Muscle layer of duodenum (tissue), 2 donors: ENCODE data around the gene RFXANK.
A peak's percentile ranks its signal among the peaks of the same experiment; 100 is the strongest.
"Not testable (repeated sequence)": the region's sequence is repeated elsewhere in the genome, so short reads cannot be mapped to it uniquely, and the experiment has no call there.

Experiments
- H3K27ac ChIP-seq: one replicate; pipeline ENCODE4 v1.7.0; 2013; ENCODE audit warnings: mild to moderate bottlenecking, low read length
- H3K27me3 ChIP-seq: one replicate; pipeline ENCODE4 v1.7.0; 2013; ENCODE audit warnings: low read depth, mild to moderate bottlenecking, control low read depth, low read length
- H3K36me3 ChIP-seq, 2 donors: one replicate each; pipeline ENCODE4 v1.7.0; 2013; ENCODE audit warnings: low read length in 2 of 2, control low read depth in 1 of 2, mild to moderate bottlenecking in 1 of 2; ENCODE audit not compliant: insufficient read depth in 2 of 2, control insufficient read depth in 1 of 2
- H3K4me1 ChIP-seq, 2 donors: one replicate each; pipeline ENCODE4 v1.7.0; 2013; ENCODE audit warnings: low read length in 2 of 2, mild to moderate bottlenecking in 2 of 2, control low read depth in 1 of 2, moderate library complexity in 1 of 2; ENCODE audit not compliant: insufficient read depth in 2 of 2, control insufficient read depth in 1 of 2
- H3K4me3 ChIP-seq, 2 donors: one replicate each; pipeline ENCODE4 v1.7.0; 2013; ENCODE audit warnings: low read length in 2 of 2, low read depth in 1 of 2, mild to moderate bottlenecking in 1 of 2
- H3K9me3 ChIP-seq, 2 donors: one replicate each; pipeline ENCODE4 v1.7.0; 2013; ENCODE audit warnings: low read length in 2 of 2, control low read depth in 1 of 2, mild to moderate bottlenecking in 1 of 2; ENCODE audit not compliant: control insufficient read depth in 1 of 2
- donor health status: healthy.

Gene RFXANK

GRCh38 chr19:19170873-19171672 is 21.0 kb upstream of the RFXANK start:
- Histone ChIP-seq H3K36me3 (no peaks in the 10 kb centered on the region), H3K9me3 (no peaks in the 10 kb centered on the region), H3K4me3 (no peak overlapping the region), H3K27ac (no peak overlapping the region), H3K27me3 (no peaks in the 10 kb centered on the region), H3K4me1 (peaks cover 0 to 15% of the 10 kb centered on the region in 2 donors)

GRCh38 chr19:19171821-19172532 is 20.1 kb upstream of the RFXANK start:
- peaks cover 0 to 15% of the 10 kb centered on the region in 2 donors for H3K4me1 ChIP-seq
- no peak overlapping the region for H3K4me3 ChIP-seq
- no peaks in the 10 kb centered on the region for H3K9me3 ChIP-seq
- peaks cover 6 to 9% of the 10 kb centered on the region in 2 donors for H3K36me3 ChIP-seq
- no peak overlapping the region for H3K27ac ChIP-seq
- H3K27me3 ChIP-seq = no peaks in the 10 kb centered on the region

GRCh38 chr19:19173243-19173642 is 18.8 kb upstream of the RFXANK start:
- Histone ChIP-seq H3K4me1 (peaks cover 0 to 15% of the 10 kb centered on the region in 2 donors), H3K36me3 (peaks cover 10 to 13% of the 10 kb centered on the region in 2 donors)
- not testable (repeated sequence) for H3K4me3 ChIP-seq, H3K27me3 ChIP-seq, H3K27ac ChIP-seq, H3K9me3 ChIP-seq

DNA sequence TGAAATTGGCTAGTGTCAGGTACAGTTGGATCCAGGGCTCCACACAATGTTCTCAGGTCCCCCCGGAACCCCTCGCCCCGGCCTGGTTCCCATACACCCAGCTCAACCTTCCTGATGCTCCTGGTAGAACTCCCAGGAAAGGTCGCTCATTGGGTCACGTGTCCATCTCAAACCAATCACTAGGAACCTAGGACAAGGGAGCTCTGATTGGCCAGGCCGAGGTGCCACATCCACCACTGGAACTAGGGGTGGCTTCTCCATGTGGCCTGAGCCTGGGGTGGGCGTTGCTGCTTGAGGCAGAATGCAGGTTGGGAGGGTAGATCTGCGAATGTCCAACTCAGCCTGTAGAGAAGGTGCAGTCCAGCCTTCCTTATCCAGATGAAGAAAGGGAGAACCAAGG is 15.1 kb upstream of the RFXANK start:
- Histone ChIP-seq H3K9me3 (peaks cover 0 to 3% of the 10 kb centered on the region in 2 donors), H3K4me1 (peaks cover 0 to 4% of the 10 kb centered on the region in 2 donors), H3K27me3 (no peaks in the 10 kb centered on the region), H3K4me3 (no peak overlapping the region), H3K27ac (no peak overlapping the region), H3K36me3 (peaks cover 19 to 49% of the 10 kb centered on the region in 2 donors)

DNA sequence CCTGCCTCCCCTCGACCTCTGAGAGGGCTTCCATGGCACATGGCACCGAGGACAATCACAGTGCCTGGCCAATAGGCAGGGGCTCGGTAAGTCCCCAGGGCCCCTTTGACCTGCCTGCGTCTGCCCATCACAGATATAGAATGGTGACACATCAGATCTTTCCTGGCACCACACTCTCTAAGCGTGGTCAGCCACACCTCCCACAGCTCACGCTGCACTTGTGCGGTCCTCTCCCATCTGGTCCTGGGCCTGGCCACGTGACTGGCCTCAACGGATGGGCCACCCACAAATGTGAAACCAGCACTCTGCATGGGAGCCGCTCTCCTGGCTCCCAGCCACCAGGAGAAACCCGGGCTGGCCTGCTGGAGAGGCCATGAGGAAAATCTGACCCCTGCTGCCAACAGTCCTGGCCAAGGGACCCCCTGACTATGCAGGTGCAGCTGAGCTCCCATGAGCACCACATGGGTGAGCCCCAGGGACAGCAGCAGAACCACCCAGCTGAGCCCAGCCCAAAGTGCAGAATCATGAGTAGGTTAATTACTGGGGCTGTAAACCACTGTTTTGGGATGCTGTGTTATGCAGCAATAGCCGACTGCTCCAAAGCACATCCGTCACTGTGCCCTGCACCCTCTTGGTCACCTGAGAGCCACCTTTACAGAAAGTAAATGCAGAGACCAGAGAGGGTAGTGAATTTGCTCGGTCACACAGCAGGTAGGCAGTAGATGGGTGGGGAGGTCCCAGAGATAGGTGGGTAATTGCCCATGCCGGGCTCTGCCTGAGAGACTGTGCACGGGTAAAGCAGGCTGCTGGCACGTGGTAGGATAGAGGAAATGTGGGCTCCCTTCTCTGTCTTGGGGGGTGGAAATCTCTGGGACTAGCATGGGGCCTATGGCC is 12.3 kb upstream of the RFXANK start:
- Histone ChIP-seq H3K4me3 (no peak overlapping the region), H3K4me1 (peaks cover 0 to 2% of the 10 kb centered on the region in 2 donors), H3K27ac (no peak overlapping the region), H3K9me3 (peaks cover 0 to 3% of the 10 kb centered on the region in 2 donors), H3K27me3 (no peaks in the 10 kb centered on the region), H3K36me3 (peaks cover 23 to 60% of the 10 kb centered on the region in 2 donors)

GRCh38 chr19:19181488-19181998 is 10.5 kb upstream of the RFXANK start:
- Histone ChIP-seq H3K4me1 (no peaks in the 10 kb centered on the region), H3K27me3 (no peaks in the 10 kb centered on the region), H3K4me3 (no peak overlapping the region), H3K9me3 (peaks cover 0 to 3% of the 10 kb centered on the region in 2 donors), H3K36me3 (peaks cover 23 to 68% of the 10 kb centered on the region in 2 donors), H3K27ac (no peak overlapping the region)

- no peak overlapping the region for H3K4me3 ChIP-seq
Measured at GRCh38 chr19:19185853-19186740, 6.0 kb upstream of the RFXANK start.

DNA sequence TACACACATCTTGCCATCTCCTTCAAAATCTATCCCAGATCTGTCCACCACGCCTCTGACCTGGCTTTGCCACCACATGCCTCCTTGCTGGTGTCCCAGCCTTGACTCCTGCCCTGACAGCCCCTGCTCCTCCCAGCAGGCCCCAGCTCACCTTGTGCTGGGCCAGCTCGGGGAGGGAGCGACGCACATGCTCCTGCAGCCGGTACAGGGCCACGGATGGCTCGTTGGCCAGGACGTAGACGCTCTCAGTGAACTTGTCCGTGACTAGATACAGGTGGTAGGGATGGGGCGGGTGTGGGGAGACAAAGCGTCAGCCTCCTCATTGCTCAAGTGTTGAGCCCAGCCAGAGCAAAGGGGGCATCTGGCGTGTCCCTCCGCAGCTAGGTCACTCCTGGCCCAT is 5.3 kb upstream of the RFXANK start:
- Histone ChIP-seq H3K27ac (no peak overlapping the region), H3K4me1 (peaks cover 9 to 25% of the 10 kb centered on the region in 2 donors), H3K27me3 (no peaks in the 10 kb centered on the region), H3K36me3 (peaks cover 13 to 26% of the 10 kb centered on the region in 2 donors), H3K4me3 (no peak overlapping the region), H3K9me3 (no peaks in the 10 kb centered on the region)

More at GRCh38 chr19:19185853-19186740, 6.0 kb upstream of the RFXANK start:
- peaks cover 13 to 33% of the 10 kb centered on the region in 2 donors for H3K36me3 ChIP-seq
- H3K27ac ChIP-seq = no peak overlapping the region
- H3K27me3 ChIP-seq = no peaks in the 10 kb centered on the region
- no peaks in the 10 kb centered on the region for H3K9me3 ChIP-seq
- H3K4me1 ChIP-seq = peaks cover 9 to 22% of the 10 kb centered on the region in 2 donors

DNA sequence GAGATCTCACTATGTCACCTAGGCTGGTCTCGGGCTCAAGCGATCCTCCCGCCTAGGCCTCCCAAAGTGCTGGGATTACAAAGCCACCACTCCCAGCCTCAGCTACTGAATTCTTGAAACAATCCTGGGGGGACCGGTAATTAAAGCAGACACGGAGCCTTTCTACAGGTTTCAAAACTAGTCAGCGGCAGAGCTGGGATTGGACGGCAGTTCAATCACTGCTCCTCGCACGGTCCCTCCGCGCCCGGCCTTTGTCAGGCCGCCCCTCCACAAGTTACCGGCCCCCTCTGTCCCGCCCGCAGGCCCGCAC is 335 bp upstream of the RFXANK start:
- H3K4me1 ChIP-seq = peaks cover 12 to 43% of the 10 kb centered on the region in 2 donors
- no peaks in the 10 kb centered on the region for H3K9me3 ChIP-seq
- H3K4me3 ChIP-seq = peak overlapping the region; percentile 90 to 99
- peaks cover 5 to 7% of the 10 kb centered on the region in 2 donors for H3K36me3 ChIP-seq
- H3K27ac ChIP-seq = peak overlapping the region; percentile 99
- no peaks in the 10 kb centered on the region for H3K27me3 ChIP-seq

DNA sequence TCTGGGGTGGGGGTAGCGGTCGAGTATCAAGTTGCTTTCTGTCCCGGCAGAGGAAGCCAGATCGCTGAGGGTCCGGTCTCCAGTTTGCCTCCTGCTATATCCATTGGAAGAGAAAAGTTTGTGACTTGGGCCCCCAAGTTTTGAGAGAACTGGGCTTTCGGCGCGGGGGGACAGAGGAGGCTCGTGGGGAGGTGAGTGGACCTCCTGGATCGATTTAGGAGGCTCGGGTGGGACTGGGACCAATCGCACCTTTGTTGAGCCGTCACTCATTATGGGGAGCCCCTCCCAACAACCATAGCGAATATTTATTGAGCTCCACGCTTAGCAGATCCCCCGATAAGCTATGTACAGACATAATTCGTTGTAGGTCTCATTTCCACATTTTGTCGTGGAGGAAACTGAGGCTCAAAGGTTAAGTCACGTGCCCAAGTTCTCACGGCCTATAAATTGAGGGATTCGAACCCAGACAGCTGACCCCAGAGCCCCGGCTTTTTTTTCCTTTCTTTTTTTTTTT is 909 bp downstream of the RFXANK start:
- peaks cover 12 to 43% of the 10 kb centered on the region in 2 donors for H3K4me1 ChIP-seq
- no peaks in the 10 kb centered on the region for H3K9me3 ChIP-seq
- H3K27me3 ChIP-seq = no peaks in the 10 kb centered on the region
- peak overlapping the region; percentile 74 for H3K27ac ChIP-seq
- H3K36me3 ChIP-seq = peaks cover 10 to 14% of the 10 kb centered on the region in 2 donors
- H3K4me3 ChIP-seq = peak overlapping the region; percentile 92 to 99
